ENCODE measurements around the gene PRMT1. TPM values are rescaled to one million over a fixed set of nuclear protein-coding genes. Genes with fewer than 3 reads are reported as not detected.

The PRMT1 gene
- total and polyA plus RNA-seq, 9 of the 15 experiments (the other 6 are each of a cell fraction or from before 2014, with no cell fraction given), result 13.3 to 464 (median 326) TPM

GRCh38 chr19:49710372-49710951, 33.4 kb downstream of the PRMT1 start (continued):
- TF ChIP-seq NFATC3 (IDR thresholded peaks at IDR 0.05) (no peak), ZNF318 (IDR thresholded peaks at IDR 0.05; ENCODE audit: borderline replicate concordance in 1 of 2, low read depth in 1 of 2) (no peak), NR2C1 (IDR thresholded peaks at IDR 0.05) (no peak), NR2C1 (tag; IDR thresholded peaks at IDR 0.05) (0 out of 2 replicates have a peak, but pooled peaks have one; percentile 45), ERF (CRISPR knock-in tag; IDR thresholded peaks at IDR 0.05) (no peak), CXXC5 (CRISPR knock-in tag; IDR thresholded peaks at IDR 0.05) (no peak), MEIS2 (IDR thresholded peaks at IDR 0.05; ENCODE audit: partially characterized antibody) (peak; percentile 34), RBM39 (optimal IDR thresholded peaks at IDR 0.05; ENCODE audit: low read depth, low read length) (no peak), ARID3B (CRISPR knock-in tag; IDR thresholded peaks at IDR 0.05; ENCODE audit: borderline replicate concordance) (no peak), ZNF431 (CRISPR knock-in tag; IDR thresholded peaks at IDR 0.05) (no peak), ZNF445 (CRISPR knock-in tag; IDR thresholded peaks at IDR 0.05; ENCODE audit: low read depth) (no peak), CBX2 (IDR thresholded peaks at IDR 0.05; ENCODE audit: insufficient read depth, low read length, poor library complexity, severe bottlenecking) (no peak), CTBP1 (IDR thresholded peaks at IDR 0.05; ENCODE audit: borderline replicate concordance) (no peak), CBX3 (IDR thresholded peaks at IDR 0.05; ENCODE audit: borderline replicate concordance in 1 of 2, low read length in 2 of 2) (0 out of 3 replicates have a peak, but pooled peaks of 1 of the 2 experiments have one; percentile 38), ETV5 (CRISPR knock-in tag; IDR thresholded peaks at IDR 0.05; ENCODE audit: low read depth) (peak; percentile 35; the same call in 1 of the 2 replicates), ARID1B (IDR thresholded peaks at IDR 0.05) (peak; percentile 43; the same call in 1 of the 2 replicates), KDM4B (IDR thresholded peaks at IDR 0.05; ENCODE audit: borderline replicate concordance in 2 of 2, low read depth in 1 of 2) (no peak), ZNF175 (CRISPR knock-in tag; IDR thresholded peaks at IDR 0.05; ENCODE audit: low read depth) (0 out of 2 replicates have a peak, but pooled peaks have one; percentile 22), NFIC (IDR thresholded peaks at IDR 0.05) (0 out of 2 replicates have a peak, but pooled peaks have one; percentile 2), BHLHE40 (IDR thresholded peaks at IDR 0.05; ENCODE audit: low read length) (peak; percentile 25; the same call in 1 of the 2 replicates)
